SU-DHL-6 (cell line): ENCODE data around the gene CACNA1G.

Source experiments
- EZH2phosphoT487 ChIP-seq: fragments of 200-600 bp; sonication (generic), shearing (Covaris generic); conservative IDR thresholded peaks from 2 replicates; pipeline ENCODE4 v1.6.1; 2018; ENCODE audit warnings: mild to moderate bottlenecking, antibody characterized with exemption, low read length, moderate library complexity, mixed read lengths
- TF ChIP-seq, protein P1 (sequence below): fragments of 200-600 bp; sonication (generic); IDR thresholded peaks from one replicate; pipeline ENCODE4 v1.5.1; 2017; ENCODE audit warnings: antibody characterized with exemption, mild to moderate bottlenecking, low read length, moderate library complexity; ENCODE audit not compliant: insufficient read depth, poor library complexity, severe bottlenecking

DNA sequence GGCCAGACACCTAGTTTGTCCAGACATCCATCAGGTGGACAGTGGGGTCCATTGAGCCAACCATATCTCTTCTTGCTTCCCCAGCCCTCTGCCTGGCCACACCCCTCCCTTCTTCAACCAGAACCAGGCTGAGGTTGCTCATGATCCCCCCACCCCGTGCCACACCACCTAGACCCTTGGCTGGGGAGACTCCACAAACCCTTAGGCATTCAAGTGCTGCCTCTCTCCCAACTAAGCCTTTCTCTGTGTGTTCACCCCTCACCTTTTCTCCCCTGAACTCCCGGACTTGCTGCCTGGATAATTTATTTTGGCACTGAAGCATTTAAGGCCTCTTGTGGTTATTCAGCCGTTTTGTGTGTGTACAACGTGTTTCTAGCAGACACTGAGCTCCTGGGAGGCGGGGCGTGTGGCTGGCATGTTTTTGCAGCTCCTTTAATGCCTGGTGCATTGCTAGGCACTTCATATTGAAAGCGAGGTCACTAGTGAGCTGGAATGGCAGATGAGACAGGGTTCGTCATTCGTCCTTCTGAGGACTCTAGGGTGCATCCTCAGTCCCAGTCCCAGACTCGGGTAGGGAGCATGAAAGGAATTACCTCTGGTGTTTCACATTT, 28.7 kb downstream of the CACNA1G start:
- TF ChIP-seq, protein P1, sequence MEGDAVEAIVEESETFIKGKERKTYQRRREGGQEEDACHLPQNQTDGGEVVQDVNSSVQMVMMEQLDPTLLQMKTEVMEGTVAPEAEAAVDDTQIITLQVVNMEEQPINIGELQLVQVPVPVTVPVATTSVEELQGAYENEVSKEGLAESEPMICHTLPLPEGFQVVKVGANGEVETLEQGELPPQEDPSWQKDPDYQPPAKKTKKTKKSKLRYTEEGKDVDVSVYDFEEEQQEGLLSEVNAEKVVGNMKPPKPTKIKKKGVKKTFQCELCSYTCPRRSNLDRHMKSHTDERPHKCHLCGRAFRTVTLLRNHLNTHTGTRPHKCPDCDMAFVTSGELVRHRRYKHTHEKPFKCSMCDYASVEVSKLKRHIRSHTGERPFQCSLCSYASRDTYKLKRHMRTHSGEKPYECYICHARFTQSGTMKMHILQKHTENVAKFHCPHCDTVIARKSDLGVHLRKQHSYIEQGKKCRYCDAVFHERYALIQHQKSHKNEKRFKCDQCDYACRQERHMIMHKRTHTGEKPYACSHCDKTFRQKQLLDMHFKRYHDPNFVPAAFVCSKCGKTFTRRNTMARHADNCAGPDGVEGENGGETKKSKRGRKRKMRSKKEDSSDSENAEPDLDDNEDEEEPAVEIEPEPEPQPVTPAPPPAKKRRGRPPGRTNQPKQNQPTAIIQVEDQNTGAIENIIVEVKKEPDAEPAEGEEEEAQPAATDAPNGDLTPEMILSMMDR = no peak
- TF ChIP-seq EZH2phosphoT487 = no peak
